HepG2 (cell line): ENCODE data around the gene PRKAR2A. TPM values are rescaled to one million over a fixed set of nuclear protein-coding genes. Genes with fewer than 3 reads are reported as not detected.
A peak's percentile ranks its signal among the peaks of the same experiment; 100 is the strongest.

ENCODE experiments used
- CHD2 ChIP-seq: IDR thresholded peaks from 2 replicates; pipeline ENCODE4 v1.6.1; 2011; ENCODE audit warnings: low read depth, low read length, improper control_type of control experiment
- GABPB1 ChIP-seq: IDR thresholded peaks from 2 replicates; pipeline ENCODE4 v1.6.1; 2016; ENCODE audit warnings: mild to moderate bottlenecking, missing genetic modification reagents, moderate library complexity, missing compliant biosample characterization
- KMT2B ChIP-seq: IDR thresholded peaks from 2 replicates; pipeline ENCODE4 v1.6.1; 2016; ENCODE audit warnings: missing genetic modification reagents, missing compliant biosample characterization
- PAXIP1 ChIP-seq: sonication (generic); formaldehyde crosslinking; conservative IDR thresholded peaks from 2 replicates; pipeline ENCODE4 v1.4.0; 2020; ENCODE audit warnings: mild to moderate bottlenecking, missing genetic modification reagents, moderate library complexity
- POGK ChIP-seq: sonication (generic); formaldehyde crosslinking; conservative IDR thresholded peaks from 2 replicates; pipeline ENCODE4 v1.8.0; 2022; ENCODE audit warnings: mild to moderate bottlenecking, moderate library complexity, missing genetic modification reagents
- RXRA ChIP-seq: sonication (generic); formaldehyde crosslinking; IDR thresholded peaks from 2 replicates; pipeline ENCODE4 v1.5.1; 2020; ENCODE audit warnings: missing genetic modification reagents
- SIX4 ChIP-seq: sonication (generic); formaldehyde crosslinking; IDR thresholded peaks from 2 replicates; pipeline ENCODE4 v1.4.0; 2020; ENCODE audit warnings: missing genetic modification reagents
- SMYD3 ChIP-seq: sonication (generic); formaldehyde crosslinking; IDR thresholded peaks from 2 replicates; pipeline ENCODE4 v1.8.1; 2023; ENCODE audit warnings: mild to moderate bottlenecking, missing genetic modification reagents
- SRSF4 ChIP-seq: fragments of 200-400 bp; formaldehyde crosslinking; IDR thresholded peaks from one replicate; pipeline ENCODE4 v1.6.1; 2018; ENCODE audit warnings: mild to moderate bottlenecking, low read depth, low read length, moderate library complexity; ENCODE audit not compliant: poor library complexity, severe bottlenecking
- THAP8 ChIP-seq: sonication (generic); formaldehyde crosslinking; IDR thresholded peaks from 2 replicates; pipeline ENCODE4 v1.5.1; 2020; ENCODE audit warnings: missing genetic modification reagents, mild to moderate bottlenecking, borderline replicate concordance
- TIGD3 ChIP-seq: sonication (generic); formaldehyde crosslinking; IDR thresholded peaks from 2 replicates; pipeline ENCODE4 v1.5.1; 2020; ENCODE audit warnings: mild to moderate bottlenecking, missing genetic modification reagents, borderline replicate concordance
- ZBTB3 ChIP-seq: sonication (generic); formaldehyde crosslinking; IDR thresholded peaks from 2 replicates; pipeline ENCODE4 v1.4.0; 2020; ENCODE audit warnings: low read depth, mild to moderate bottlenecking, moderate library complexity, missing genetic modification reagents, borderline replicate concordance
- ZEB1 ChIP-seq: IDR thresholded peaks from 2 replicates; pipeline ENCODE4 v1.6.1; 2012; ENCODE audit warnings: mild to moderate bottlenecking, low read depth, inconsistent platforms; ENCODE audit not compliant: insufficient replicate concordance
- ZKSCAN8 ChIP-seq: IDR thresholded peaks from 2 replicates; pipeline ENCODE4 v1.6.1; 2016; ENCODE audit warnings: borderline replicate concordance, missing genetic modification reagents, missing compliant biosample characterization
- ZNF121 ChIP-seq: sonication (generic); formaldehyde crosslinking; IDR thresholded peaks from 2 replicates; pipeline ENCODE4 v1.5.0; 2020; ENCODE audit warnings: mild to moderate bottlenecking, missing genetic modification reagents
- ZNF225 ChIP-seq: sonication (generic); formaldehyde crosslinking; IDR thresholded peaks from 2 replicates; pipeline ENCODE4 v1.4.0; 2020; ENCODE audit warnings: mild to moderate bottlenecking, missing genetic modification reagents
- ZNF335 ChIP-seq: sonication (generic); formaldehyde crosslinking; IDR thresholded peaks from 2 replicates; pipeline ENCODE4 v1.4.0; 2020; ENCODE audit warnings: missing genetic modification reagents
- ZNF33A ChIP-seq: sonication (generic); formaldehyde crosslinking; IDR thresholded peaks from 2 replicates; pipeline ENCODE4 v1.5.1; 2020; ENCODE audit warnings: missing genetic modification reagents, mild to moderate bottlenecking, moderate library complexity, borderline replicate concordance
- ZNF770 ChIP-seq: sonication (generic); formaldehyde crosslinking; IDR thresholded peaks from 2 replicates; pipeline ENCODE4 v1.5.0; 2020; ENCODE audit warnings: mild to moderate bottlenecking, missing genetic modification reagents
- ZNF878 ChIP-seq: sonication (generic); formaldehyde crosslinking; IDR thresholded peaks from 2 replicates; pipeline ENCODE4 v1.8.1; 2023; ENCODE audit warnings: mild to moderate bottlenecking, missing genetic modification reagents, moderate library complexity
- ZSCAN22 ChIP-seq: sonication (generic); formaldehyde crosslinking; IDR thresholded peaks from 2 replicates; pipeline ENCODE4 v1.4.0; 2020; ENCODE audit warnings: mild to moderate bottlenecking, missing genetic modification reagents
- polyA plus RNA-seq, 8 experiments: library from polyadenylated mRNA; depleted of rRNA in 3 of 8; stranded (reverse) in 7 of 8; unstranded in 1 of 8; fragments of >200 nt; fragmentation: Illumina TruSeq in 4 of 8; extraction: Trizol in 4 of 8; gene quantifications; 2 replicates each; pipeline versions ENCODE4 v1.2.1 to v1.2.3, GENCODE V29; 2011 to 2016; ENCODE audit warnings: low read depth in 4 of 8, missing spikeins in 1 of 8, mixed read lengths in 1 of 8; ENCODE audit not compliant: insufficient read depth in 1 of 8
- total RNA-seq, 5 experiments: library from RNA; depleted of rRNA; stranded (reverse); fragments of >200 nt; fragmentation: Illumina TruSeq; extraction: Trizol; gene quantifications; 2 replicates each; pipeline ENCODE4 v1.2.3, GENCODE V29; 2016; ENCODE audit warnings: low read depth in 1 of 5

Gene PRKAR2A
- total and polyA plus RNA-seq, 2 of the 13 experiments (the other 11 are each of a cell fraction or from before 2014, with no cell fraction given) = 11.8 to 29.2 TPM

GRCh38 chr3:48716508-48716981, 131.1 kb downstream of the PRKAR2A start (continued):
- TF ChIP-seq PAXIP1 (CRISPR knock-in tag) = no peak
- peak; percentile 24 for TF ChIP-seq ZEB1
- TF ChIP-seq SIX4 = no peak
- TF ChIP-seq GABPB1 (CRISPR knock-in tag) = no peak
- no peak for TF ChIP-seq POGK
- TF ChIP-seq ZBTB3 (CRISPR knock-in tag) = no peak; the same call in 1 of the 2 replicates
- TF ChIP-seq SRSF4 = no peak
- no peak for TF ChIP-seq THAP8 (CRISPR knock-in tag)
- TF ChIP-seq ZNF33A = no peak
- TF ChIP-seq ZNF335 (CRISPR knock-in tag) = no peak
- TF ChIP-seq SMYD3 = no peak
- TF ChIP-seq CHD2 = 0 out of 2 replicates have a peak, but pooled peaks have one; percentile 1
- no peak for TF ChIP-seq ZNF225 (CRISPR knock-in tag)
- no peak for TF ChIP-seq ZKSCAN8 (CRISPR knock-in tag)
- TF ChIP-seq TIGD3 (CRISPR knock-in tag) = no peak
- TF ChIP-seq ZNF121 (CRISPR knock-in tag) = no peak
- no peak for TF ChIP-seq ZNF878 (CRISPR knock-in tag)
- TF ChIP-seq ZNF770 (CRISPR knock-in tag) = no peak
- TF ChIP-seq RXRA = no peak
- no peak for TF ChIP-seq ZSCAN22 (CRISPR knock-in tag)
- TF ChIP-seq KMT2B (CRISPR knock-in tag) = no peak
